Nephron (organoid): ENCODE results near the gene CHM.
A peak's percentile ranks its signal among the peaks of the same experiment; 100 is the strongest.
"Not testable (repeated sequence)": the region's sequence is repeated elsewhere in the genome, so short reads cannot be mapped to it uniquely, and the experiment has no call there.

Source experiments
- H3K27ac Mint-ChIP-seq, 3 experiments: 2 replicates each; pipeline ENCODE4 v1.8.0; 2020; ENCODE audit warnings: mixed read lengths in 3 of 3, mild to moderate bottlenecking in 2 of 3, moderate library complexity in 1 of 3
- H3K27me3 Mint-ChIP-seq: 2 replicates; pipeline ENCODE4 v1.8.0; 2021; ENCODE audit warnings: low read depth, mild to moderate bottlenecking, moderate library complexity, mixed read lengths
- H3K36me3 Mint-ChIP-seq: 2 replicates; pipeline ENCODE4 v1.8.0; 2020; ENCODE audit warnings: low read depth, mixed read lengths
- H3K4me1 Mint-ChIP-seq: 2 replicates; pipeline ENCODE4 v1.8.0; 2020; ENCODE audit warnings: mixed read lengths
- H3K4me3 Mint-ChIP-seq, 3 experiments: 2 replicates each; pipeline ENCODE4 v1.8.0; 2020; ENCODE audit warnings: mild to moderate bottlenecking in 3 of 3, mixed read lengths in 3 of 3, moderate library complexity in 2 of 3
- H3K9me3 Mint-ChIP-seq: 2 replicates; pipeline ENCODE4 v1.8.0; 2020; ENCODE audit warnings: mixed read lengths
- CTCF ChIP-seq, 3 experiments: fragments of 200-600 bp; sonication (generic); IDR thresholded peaks; one replicate each; pipeline ENCODE4 v1.5.0; 2021; ENCODE audit warnings: antibody characterized with exemption in 3 of 3; ENCODE audit not compliant: unreplicated experiment in 3 of 3

Gene CHM

GRCh38 chrX:85964744-85965143 lies 82.6 kb downstream of the CHM start:
- Mint-ChIP-seq H3K27me3 (no peaks in the 10 kb centered on the region), H3K27ac (no peak overlapping the region), H3K4me1 (peaks cover 4% of the 10 kb centered on the region), H3K9me3 (no peaks in the 10 kb centered on the region), H3K4me3 (no peak overlapping the region), H3K36me3 (peaks cover 23% of the 10 kb centered on the region)
- no peak for TF ChIP-seq CTCF (IDR thresholded peaks at IDR 0.05; ENCODE audit: unreplicated experiment in 3 of 3)

GRCh38 chrX:85963736-85964135 lies 83.6 kb downstream of the CHM start:
- H3K27me3 Mint-ChIP-seq = no peaks in the 10 kb centered on the region
- no peak overlapping the region for H3K27ac Mint-ChIP-seq
- no peak for TF ChIP-seq CTCF (IDR thresholded peaks at IDR 0.05; ENCODE audit: unreplicated experiment in 3 of 3)
- peaks cover 18% of the 10 kb centered on the region for H3K36me3 Mint-ChIP-seq
- peaks cover 4% of the 10 kb centered on the region for H3K4me1 Mint-ChIP-seq
- no peaks in the 10 kb centered on the region for H3K9me3 Mint-ChIP-seq
- H3K4me3 Mint-ChIP-seq = no peak overlapping the region

- no peak overlapping the region for H3K27ac Mint-ChIP-seq
- no peaks in the 10 kb centered on the region for H3K4me1 Mint-ChIP-seq
- no peaks in the 10 kb centered on the region for H3K27me3 Mint-ChIP-seq
- no peak overlapping the region for H3K4me3 Mint-ChIP-seq
- no peak for TF ChIP-seq CTCF (IDR thresholded peaks at IDR 0.05; ENCODE audit: unreplicated experiment in 3 of 3)
- peaks cover 32% of the 10 kb centered on the region for H3K9me3 Mint-ChIP-seq
- H3K36me3 Mint-ChIP-seq = peaks cover 59% of the 10 kb centered on the region
Measured at GRCh38 chrX:85955510-85955909, 91.8 kb downstream of the CHM start.

- Mint-ChIP-seq H3K9me3 (peaks cover 37% of the 10 kb centered on the region), H3K36me3 (peaks cover 77% of the 10 kb centered on the region)
- not testable (repeated sequence) for H3K27me3 Mint-ChIP-seq, H3K4me1 Mint-ChIP-seq, H3K4me3 Mint-ChIP-seq, H3K27ac Mint-ChIP-seq
Measured at GRCh38 chrX:85944751-85945150, 102.6 kb downstream of the CHM start.

- Mint-ChIP-seq H3K27me3 (no peaks in the 10 kb centered on the region), H3K9me3 (peaks cover 18% of the 10 kb centered on the region), H3K27ac (no peak overlapping the region), H3K36me3 (peaks cover 48% of the 10 kb centered on the region), H3K4me3 (no peak overlapping the region), H3K4me1 (no peaks in the 10 kb centered on the region)
- TF ChIP-seq CTCF (IDR thresholded peaks at IDR 0.05; ENCODE audit: unreplicated experiment in 3 of 3) = no peak
Measured at GRCh38 chrX:85941275-85941674, 106.1 kb downstream of the CHM start.

GRCh38 chrX:85939942-85940341 lies 107.4 kb downstream of the CHM start:
- not testable (repeated sequence) for H3K27me3 Mint-ChIP-seq

GRCh38 chrX:85934399-85934798 lies 113.0 kb downstream of the CHM start:
- not testable (repeated sequence) for H3K4me3 Mint-ChIP-seq, H3K27ac Mint-ChIP-seq, H3K4me1 Mint-ChIP-seq, H3K27me3 Mint-ChIP-seq, H3K9me3 Mint-ChIP-seq
- peaks cover 18% of the 10 kb centered on the region for H3K36me3 Mint-ChIP-seq

More at GRCh38 chrX:85939942-85940341, 107.4 kb downstream of the CHM start:
- H3K27ac Mint-ChIP-seq, H3K9me3 Mint-ChIP-seq, H3K4me3 Mint-ChIP-seq, H3K4me1 Mint-ChIP-seq: not testable (repeated sequence)
- peaks cover 42% of the 10 kb centered on the region for H3K36me3 Mint-ChIP-seq

GRCh38 chrX:85930099-85930498 lies 117.3 kb downstream of the CHM start:
- Mint-ChIP-seq H3K27me3 (no peaks in the 10 kb centered on the region), H3K27ac (peak overlapping the region in 2 of 3 experiments; percentile 56 to 57)

More at GRCh38 chrX:85930099-85930498, 117.3 kb downstream of the CHM start:
- H3K4me1 Mint-ChIP-seq = peaks cover 24% of the 10 kb centered on the region
- no peaks in the 10 kb centered on the region for H3K9me3 Mint-ChIP-seq
- TF ChIP-seq CTCF (IDR thresholded peaks at IDR 0.05; ENCODE audit: unreplicated experiment in 3 of 3) = no peak
- peaks cover 13% of the 10 kb centered on the region for H3K36me3 Mint-ChIP-seq
- H3K4me3 Mint-ChIP-seq = no peak overlapping the region
